ENCODE results near the gene TBXA2R.
A peak's percentile ranks its signal among the peaks of the same experiment; 100 is the strongest.
"Not testable (repeated sequence)": the region's sequence is repeated elsewhere in the genome, so short reads cannot be mapped to it uniquely, and the experiment has no call there.

Gene TBXA2R

DNA sequence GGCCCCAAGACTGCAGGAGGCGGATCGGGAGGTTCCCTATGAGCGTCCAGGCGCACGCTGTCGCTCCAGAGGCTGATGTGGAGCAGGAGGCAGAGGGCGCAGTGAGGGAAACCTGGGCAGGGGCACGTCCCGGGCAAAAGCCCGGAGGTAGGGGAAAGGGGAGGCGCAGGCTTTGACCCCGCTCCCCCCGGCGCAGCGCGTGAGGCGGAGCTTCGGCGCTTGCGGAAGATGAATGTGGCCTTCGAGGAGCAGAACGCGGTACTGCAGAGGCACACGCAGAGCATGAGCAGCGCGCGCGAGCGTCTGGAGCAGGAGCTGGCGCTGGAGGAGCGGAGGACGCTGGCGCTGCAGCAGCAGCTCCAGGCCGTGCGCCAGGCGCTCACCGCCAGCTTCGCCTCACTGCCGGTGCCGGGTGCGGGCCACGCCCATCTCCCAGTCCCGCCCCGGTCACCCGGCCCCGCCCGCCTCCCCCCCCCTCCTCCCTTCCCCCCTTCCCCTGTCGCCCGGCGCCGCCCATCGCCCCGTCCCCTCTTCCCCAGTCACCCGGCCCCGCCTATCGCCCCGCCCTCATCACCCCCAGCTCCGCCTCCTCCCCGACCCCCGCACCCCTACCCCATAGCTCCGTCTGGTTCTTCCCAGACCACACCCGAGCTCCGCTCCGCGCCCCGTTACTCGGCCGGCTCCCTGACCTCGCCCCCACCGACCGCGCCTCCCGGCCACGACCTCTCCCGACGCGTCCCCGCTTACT is 29.8 kb downstream of the TBXA2R start:
- FAIRE-seq = no peak

DNA sequence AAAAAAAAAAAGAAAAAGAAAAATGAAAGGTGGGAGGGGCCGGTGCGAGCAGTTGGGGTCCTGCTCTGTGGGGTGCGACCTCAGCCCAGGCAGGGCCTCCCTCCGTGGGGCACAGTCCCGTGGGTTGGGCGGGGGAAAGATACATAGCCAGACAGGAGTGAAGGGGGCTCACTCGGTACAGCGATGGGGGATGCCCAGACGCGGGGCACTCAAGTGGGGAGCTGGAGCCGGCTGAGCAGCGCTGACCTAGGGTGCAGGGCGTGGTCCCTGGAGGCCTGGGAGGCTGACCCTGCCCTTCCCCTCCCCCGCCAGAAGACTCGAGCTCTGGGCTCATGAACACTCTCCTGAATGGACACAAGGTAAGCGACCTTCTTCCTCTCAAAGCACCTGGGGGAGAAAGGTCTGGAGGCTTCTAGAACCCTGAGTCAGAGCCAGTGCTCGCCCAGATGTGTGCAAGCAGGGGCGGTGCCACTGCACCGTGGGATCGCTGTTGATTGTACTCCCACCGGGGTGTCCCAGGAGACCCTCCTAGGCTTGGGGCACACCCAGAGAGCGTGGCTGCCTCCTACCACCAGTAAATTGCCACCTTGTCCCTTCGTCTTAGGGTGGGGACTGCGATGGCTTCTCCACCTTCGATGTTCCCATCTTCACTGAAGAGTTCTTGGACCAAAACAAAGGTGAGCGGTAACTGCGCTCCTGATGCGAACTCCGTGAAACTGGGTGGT is 30.6 kb downstream of the TBXA2R start:
- FAIRE-seq = no peak

DNA sequence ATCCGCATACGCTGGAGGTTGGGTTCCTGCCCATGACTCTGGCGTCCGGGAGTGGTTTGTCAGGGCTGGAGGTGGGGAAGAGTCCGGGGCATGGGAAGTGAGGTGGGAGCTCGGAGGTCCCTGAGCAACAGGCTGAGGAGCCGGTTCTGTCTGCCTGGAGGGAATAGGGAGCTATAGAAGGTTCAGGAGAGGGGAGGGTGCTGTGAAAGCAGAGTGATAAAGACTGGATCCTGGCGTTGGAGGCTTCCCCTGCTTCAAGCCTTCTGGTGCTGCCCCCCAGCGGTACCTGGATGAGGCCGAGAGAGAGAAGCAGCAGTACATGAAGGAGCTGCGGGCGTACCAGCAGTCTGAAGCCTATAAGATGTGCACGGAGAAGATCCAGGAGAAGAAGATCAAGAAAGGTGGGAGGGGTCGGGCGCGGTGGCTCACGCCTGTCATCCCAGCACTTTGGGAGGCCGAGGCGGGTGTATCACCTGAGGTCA is 31.4 kb downstream of the TBXA2R start:
- FAIRE-seq = no peak

DNA sequence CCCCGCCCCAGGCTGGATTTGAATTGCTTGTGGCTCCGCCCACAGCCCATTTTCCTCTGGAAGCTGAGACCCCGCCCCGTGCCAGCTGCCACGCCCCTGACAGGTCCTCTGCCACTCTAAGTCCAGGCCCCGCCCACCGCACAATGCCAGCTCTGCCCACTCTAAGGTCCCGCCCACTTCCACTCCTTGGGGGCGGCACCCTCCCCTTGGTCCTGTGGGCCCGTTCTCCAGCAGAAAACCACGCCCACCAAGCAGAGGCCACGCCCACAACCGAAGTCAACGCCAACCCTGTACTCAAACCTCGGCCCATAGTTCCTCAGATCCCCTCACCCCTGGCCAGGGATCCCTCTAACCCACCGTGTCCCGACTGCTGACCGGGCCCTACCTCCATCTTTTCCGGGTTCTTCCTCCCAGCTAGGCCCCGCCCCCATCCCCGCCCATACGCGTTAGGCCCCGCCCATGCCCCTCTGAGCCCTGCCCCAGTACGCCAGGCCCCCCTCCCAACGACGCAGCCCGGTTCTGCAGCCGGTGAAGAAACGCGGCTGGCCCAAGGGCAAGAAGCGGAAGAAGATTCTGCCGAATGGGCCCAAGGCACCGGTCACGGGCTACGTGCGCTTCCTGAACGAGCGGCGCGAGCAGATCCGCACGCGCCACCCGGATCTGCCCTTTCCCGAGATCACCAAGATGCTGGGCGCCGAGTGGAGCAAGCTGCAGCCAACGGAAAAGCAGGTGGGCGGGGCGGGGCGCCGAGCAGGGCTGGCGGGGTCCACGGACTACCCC is 32.6 kb downstream of the TBXA2R start:
- FAIRE-seq = peak; percentile 94

DNA sequence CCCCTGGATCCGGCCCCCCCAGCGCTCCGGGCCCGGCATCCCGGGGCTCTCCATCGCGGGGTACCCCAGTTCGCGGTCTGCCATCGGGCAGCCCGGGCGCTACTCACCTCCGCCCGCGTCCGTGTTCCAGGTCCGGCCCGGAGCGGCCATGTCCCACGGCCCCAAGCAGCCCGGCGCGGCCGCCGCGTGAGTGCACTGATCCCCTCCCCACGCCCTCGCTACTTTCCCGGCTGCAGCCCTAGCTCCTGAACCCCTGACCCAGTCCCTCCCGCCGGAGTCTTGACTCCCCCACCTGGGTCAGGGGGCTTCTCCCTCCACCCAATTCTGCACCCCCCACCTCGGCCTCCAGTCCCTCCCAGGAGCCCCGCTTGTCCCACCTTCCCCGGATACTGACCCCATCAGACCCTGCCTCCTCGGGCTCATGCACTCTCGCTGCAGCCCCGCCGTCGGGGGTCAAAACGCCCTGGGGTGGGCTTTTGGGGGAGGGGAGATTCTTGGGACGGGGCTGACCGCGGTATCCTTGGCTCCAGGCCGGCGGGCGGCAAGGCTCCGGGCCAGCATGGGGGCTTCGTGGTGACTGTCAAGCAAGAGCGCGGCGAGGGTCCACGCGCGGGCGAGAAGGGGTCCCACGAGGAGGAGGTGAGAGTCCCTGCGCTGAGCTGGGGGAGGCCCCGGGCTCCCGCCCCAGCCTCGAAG is 33.4 kb downstream of the TBXA2R start:
- no peak for FAIRE-seq

DNA sequence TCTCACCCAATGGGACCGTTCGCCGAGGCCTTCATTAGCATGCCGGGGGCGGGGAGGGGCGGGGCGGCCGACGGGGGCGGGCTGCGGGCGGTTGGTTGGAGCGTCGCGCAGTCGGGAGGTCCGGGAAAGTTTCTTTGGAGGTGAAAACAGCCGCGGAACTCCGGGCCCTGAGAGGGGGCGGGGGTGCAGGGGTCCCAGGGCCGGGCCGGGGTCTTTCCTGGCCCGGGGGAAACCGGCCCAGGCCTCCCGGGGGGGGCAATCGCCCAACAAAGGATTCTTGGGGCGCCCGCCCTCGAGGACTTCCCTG is 33.9 kb downstream of the TBXA2R start, which contains the start of gene HMG20B:
Gene HMG20B, plus strand, starts transcription at position 90 of the 307 bp plus-strand sequence. CDS start 366 bp downstream, outside the sequence.
- FAIRE-seq = no peak

DNA sequence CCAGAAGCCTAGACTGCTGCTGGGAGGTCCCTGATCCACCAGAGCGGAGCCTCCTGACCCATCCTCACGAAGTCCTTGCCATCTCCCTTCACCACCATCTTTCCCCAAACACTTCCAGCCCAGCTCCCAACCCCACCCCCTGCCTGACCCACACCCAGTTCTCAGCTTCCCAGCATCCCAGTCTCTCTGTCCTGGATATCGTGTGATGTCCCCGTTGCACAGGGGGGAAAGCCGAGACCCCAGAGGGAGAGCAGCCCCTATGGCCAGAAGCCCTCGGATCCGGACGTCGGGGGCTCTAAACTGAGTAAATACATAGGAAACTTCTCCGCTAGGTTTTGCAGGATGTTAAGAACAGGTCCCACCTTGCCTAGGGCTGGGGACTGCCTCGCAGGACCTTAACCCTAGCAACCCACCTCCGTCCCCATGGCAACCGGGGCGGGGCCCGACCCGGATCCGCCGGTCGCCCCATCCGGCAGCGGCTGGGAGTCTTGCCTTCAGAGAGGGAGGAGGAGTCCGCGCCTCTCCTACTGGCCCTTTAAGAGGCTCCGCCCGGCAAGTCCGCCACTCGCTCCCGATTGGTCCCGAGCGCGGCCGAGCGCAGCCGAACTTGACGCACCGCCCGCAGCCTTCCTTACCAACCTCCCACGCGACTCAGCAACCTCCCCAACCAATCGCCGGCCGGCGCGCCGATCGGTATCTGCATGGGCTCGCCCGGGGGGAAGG is 34.4 kb downstream of the TBXA2R start:
- FAIRE-seq = peak; percentile 98

DNA sequence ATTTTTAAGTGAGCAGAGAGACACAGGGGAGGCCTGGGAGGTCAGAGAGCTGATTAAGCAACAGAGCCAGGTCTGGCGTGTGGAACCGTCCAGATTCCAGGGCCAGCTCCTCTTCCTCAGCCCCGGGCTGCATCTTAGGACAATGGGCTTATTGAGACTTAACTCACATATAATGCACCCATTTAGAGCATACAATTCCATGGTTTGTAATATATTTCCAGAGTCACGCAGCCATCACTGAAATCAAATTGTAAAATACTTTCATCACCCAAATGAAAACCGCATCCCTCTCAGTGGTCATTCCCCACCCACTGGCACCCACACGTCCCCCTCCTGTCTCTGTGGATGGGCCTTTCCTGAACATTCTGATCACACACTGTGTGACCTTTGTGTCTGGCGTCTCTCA is 36.1 kb downstream of the TBXA2R start:
- peak; percentile 64 for FAIRE-seq

DNA sequence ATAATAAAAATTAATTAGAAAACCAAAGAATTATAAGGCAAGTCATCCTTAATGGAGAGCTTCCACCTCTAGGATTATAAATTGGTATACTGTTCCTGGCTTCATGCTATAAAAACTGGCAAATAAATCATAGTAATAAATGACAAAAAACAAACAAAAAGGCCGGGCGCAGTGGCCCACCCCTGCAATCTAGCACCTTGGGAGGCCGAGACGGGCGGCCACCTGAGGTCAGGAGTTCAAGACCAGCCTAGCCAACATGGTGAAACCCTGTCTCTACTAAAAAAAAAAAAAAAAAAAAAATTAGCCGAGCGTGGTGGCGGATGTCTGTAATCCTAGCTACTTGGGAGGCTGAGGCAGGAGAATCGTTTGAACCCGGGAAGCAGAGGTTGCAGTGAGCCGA is 36.6 kb downstream of the TBXA2R start:
- not testable (repeated sequence) for FAIRE-seq

DNA sequence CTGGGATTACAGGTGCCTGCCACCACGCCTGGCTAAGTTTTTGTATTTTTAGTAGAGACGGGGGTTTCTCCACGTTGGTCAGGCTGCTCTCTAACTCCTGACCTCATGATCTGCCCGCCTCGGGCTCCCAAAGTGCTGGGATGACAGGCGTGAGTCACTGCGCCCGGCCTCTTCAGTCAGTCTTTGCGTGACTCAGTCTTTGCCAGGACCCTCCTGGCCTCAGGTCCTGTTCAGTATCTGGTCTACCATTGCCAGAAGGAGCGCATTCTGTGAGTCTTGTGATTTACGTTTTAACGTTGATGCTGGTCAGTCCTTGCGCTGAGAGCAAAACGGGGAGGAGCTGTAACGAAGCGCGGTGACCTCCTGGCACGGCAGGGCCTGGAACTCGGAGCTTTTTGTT is 41.5 kb downstream of the TBXA2R start:
- no peak for FAIRE-seq

DNA sequence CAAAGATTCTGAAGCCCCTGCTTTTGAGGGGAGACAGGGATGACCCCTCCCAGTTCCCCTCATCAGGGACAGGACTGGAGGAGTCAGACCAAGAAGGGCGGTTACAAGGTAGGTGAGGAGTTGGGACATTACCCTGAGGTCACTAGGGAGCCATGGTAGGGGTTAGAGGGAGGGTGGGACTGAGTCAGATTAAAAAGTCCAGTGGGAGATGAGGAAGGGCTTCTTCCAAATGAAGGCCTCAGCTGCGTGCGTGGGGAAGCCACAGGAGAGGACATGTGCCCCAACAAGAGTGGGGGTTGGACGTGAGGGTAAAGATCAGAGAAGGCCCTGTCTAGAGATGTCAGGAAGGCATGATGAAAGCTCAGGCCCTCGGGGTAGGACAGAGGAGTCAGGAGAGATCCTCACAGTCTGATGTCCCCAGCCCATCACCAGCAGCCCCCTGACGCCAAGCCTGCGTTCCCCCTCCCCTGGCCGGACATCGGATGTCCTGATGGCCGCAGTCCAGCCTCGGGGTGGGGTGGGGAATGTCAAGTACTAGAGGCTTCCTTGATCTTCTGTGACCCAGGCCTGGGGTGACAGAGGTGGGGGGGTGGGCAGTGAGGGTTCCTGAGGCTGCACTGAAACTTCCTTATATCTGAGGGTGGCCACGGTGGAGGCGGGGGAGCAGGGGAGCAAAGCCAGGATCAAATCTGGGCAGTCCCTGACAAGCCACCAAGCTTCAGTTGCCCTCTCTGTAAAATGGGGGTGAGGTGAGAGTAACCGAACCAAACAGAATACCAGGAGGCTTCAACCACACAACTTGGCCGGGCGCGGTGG is 42.8 kb downstream of the TBXA2R start:
- no peak for FAIRE-seq

DNA sequence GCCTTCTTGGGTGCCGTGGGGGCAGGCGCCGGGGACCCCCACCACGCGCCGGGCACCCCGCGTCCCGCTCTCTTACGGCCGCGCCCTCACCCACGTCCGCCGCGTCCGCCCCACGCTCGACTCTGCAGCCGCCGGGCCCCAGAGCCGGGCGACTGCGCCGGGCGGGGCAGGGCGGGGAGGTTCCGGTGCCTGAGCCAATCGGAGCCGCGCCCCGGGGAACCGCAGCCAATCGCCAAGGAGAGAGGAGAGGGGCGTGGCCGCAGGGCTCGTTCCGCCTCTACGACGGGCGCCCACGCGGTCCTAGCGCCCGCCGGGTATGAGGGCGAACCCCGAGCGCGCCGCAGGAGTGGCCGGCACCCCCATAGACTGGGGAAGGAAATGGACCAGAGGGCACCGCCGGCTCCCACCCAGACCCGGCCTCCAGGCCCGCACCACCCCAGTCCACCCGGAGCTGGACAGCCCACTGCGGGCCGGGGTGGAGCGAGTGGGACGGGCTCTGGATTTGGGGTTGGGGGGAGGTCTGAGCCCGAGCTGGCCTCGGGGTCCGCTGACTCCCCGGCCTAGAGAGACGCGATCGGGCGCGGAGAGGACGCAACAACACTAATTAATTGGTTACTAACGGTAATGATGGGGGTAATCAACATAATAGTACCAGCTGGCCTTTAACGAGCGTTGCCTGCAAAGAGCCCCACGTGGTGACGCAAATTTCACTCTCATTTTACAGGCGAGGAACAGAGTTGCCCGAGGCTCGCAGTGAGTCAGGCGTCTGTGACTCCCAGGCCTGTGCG is 49.0 kb downstream of the TBXA2R start, which contains the start of gene MFSD12:
Gene MFSD12, minus strand, starts transcription at position 126 of the 788 bp plus-strand sequence. CDS start 183 bp downstream, outside the sequence.
- peak; percentile 48 for FAIRE-seq

DNA sequence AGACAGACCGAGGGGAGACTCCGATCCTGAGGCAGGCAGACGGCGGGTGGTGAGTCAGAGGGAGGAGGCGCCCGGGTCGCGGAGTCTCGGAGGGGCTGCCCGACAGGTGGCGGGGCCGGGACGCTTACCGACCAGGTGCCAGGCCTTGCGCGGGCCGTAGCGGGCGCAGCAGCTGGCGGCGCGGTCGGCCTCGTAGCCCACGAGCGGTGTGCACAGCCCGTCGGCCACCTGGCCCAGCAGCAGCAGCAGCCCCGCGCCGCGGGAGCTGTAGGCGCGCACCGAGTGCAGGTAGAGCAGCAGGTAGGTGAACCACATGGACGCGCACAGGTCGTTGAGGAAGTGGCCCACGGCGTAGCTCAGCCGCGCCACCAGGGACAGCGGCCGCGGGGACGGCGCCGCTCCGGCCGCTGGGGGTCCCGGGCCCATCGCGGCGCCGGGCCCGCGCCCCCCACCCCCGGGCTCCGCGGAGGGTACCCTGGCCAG is 49.7 kb downstream of the TBXA2R start:
- no peak for FAIRE-seq

DNA sequence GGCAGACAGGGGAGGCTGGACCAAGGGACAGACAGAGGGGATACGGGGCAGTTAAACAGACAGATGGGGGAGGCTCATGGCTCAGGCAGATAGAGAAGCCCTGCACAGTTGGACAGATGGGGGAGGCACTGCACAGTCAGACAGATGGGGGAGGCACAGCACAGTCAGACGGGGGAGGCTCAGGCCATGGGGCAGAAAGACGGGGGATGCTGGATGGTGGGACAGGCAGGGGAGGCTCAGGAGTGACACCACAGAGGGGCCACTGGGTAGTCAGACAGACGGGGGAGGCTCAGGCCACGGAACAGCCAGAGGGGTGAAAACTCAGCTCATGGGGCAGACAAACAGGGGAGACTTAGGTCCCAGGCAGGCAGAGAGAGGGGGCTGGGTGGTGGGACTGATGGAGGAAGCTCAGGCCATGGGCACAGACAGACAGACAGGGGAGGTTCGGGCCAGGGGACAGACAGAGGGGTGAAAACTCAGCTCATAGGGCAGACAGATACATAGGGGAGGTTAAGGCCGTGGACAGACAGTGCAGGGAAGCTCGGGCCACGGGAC is 50.2 kb downstream of the TBXA2R start:
- no peak for FAIRE-seq

DNA sequence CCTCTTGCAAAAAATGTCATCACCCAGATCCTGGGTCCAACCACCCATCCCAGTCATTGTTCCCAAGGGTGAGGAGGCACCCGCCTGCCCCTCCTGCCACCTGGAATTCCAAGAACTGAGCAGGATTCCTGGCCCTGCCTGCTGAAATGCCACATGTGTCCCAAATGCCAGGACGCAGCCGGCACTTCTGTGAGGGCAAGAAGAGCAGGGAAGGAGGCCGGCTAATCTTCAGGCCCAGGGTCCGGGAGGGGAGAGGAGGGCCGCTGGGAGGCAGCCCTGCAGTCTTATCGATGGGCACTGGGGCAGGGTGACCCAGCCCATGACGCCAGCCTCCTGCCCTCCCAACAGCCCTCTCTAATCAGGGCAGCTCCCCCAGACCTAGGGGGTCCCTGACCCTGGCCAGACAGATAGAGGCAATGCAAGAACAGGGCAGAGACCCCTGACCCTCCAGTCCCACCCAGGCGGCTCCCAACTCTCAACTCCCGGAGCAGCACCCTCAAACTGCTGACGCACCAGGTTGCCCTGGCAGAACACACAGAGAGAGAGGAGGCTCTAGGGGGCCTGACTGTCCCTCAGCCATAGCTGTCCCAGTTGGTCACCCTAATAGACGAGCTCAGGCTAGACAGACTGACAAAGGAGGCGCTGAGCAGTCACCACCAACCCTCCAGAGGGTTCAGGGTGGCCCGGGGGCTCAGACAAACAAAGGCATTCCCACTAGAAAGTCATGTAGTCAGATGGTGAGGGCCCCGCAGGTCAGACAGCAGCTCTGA is 50.8 kb downstream of the TBXA2R start:
- no peak for FAIRE-seq

DNA sequence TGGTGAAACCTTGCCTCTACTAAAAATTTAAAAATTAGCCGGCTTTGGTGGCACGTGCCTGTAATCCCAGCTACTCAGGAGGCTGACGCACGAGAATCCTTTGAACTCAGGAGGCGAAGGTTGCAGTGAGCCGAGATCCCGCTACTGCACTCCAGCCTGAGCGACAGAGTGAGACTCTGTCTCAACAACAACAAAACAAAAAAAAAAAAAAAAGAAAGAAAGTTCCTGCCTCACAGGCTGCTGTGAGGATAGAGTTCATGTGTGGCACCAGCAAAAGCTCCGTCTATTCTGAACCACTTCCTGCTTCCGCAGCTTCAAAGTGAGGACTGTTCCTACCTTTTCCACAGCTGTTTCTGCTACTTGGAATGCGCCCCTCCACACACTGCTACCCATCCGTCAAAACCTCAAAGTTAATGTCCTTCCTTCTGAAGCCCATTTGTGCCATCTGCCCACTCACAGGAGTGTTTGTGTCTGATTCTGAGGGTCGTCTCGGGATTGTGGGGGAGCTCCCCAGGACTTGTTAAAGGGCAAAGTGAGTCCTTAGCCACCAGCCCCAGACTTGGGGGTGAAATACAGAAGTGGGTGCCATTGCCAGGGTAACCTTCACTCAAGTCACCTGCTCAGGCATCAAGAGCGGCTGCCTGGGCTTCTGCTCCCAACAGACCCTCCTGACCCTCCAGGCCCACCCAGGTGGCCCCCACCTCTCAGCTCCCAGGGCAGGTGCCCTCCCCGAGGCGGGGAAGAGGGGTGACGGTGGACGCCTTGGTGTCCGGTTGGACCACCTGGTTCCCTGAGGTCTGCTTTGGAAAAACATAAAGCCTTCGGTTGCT is 52.2 kb downstream of the TBXA2R start:
- no peak for FAIRE-seq

DNA sequence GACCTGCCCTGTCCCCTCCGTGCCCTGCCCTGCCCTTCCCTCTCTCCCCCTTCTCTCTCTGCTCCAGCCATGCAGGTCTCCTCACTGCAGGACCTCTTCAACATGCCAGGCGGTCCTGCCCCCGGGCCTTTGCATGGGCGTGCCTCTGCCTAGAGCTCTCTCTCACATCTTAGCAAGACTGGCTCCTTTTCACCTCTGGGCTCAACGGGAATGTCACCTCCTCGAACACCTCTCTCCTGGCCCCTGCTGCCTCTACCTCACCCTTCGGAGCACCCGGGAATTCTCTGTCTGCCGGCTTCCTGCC is 54.9 kb downstream of the TBXA2R start:
- no peak for FAIRE-seq
